BLaER1 treated with 17β-estradiol and CSF1 and Interleukin-3, amounts not matched to agents 10 nM and 100 nM (cell line): ENCODE data around the gene NME8.

Experiments used
- H3K27ac ChIP-seq, 11 experiments: shearing (Covaris generic); formaldehyde crosslinking; 2 replicates each; pipeline ENCODE4 v1.8.1; 2022
- H3K27me3 ChIP-seq, 11 experiments: shearing (Covaris generic); formaldehyde crosslinking; 2 replicates each; pipeline ENCODE4 v1.8.1; 2022
- H3K36me3 ChIP-seq, 11 experiments: shearing (Covaris generic); formaldehyde crosslinking; 2 replicates each; pipeline ENCODE4 v1.8.1; 2022
- H3K4me1 ChIP-seq, 10 experiments: shearing (Covaris generic); formaldehyde crosslinking; 2 replicates each; pipeline ENCODE4 v1.8.1; 2022
- H3K4me2 ChIP-seq, 11 experiments: shearing (Covaris generic); formaldehyde crosslinking; 2 replicates each; pipeline ENCODE4 v1.8.1; 2022
- H3K4me3 ChIP-seq, 10 experiments: shearing (Covaris generic); formaldehyde crosslinking; 2 replicates each; pipeline ENCODE4 v1.8.1; 2022
- H3K9ac ChIP-seq, 11 experiments: shearing (Covaris generic); formaldehyde crosslinking; 2 replicates each; pipeline ENCODE4 v1.8.1; 2022
- H3K9me3 ChIP-seq, 11 experiments: shearing (Covaris generic); formaldehyde crosslinking; replicated peaks in 1 of 11; 2 replicates each; pipeline ENCODE4 v1.8.1; 2022
- H4K20me1 ChIP-seq, 11 experiments: shearing (Covaris generic); formaldehyde crosslinking; 2 replicates each; pipeline ENCODE4 v1.8.1; 2022
- Cebpa-rat ChIP-seq, 11 experiments: shearing (Covaris generic); IDR thresholded peaks; 2 replicates each; pipeline ENCODE4 v1.8.1; 2022

The NME8 gene

GRCh38 chr7:37943905-37944736 is 95.7 kb downstream of the NME8 start:
- Histone ChIP-seq H4K20me1 (peaks cover 0 to 46% (median 7%) of the 10 kb centered on the region in 11 experiments; a peak in 11 of 22 replicates), H3K4me1 (no peaks in the 10 kb centered on the region), H3K27ac (no peak overlapping the region), H3K27me3 (no peaks in the 10 kb centered on the region), H3K9me3 (peaks cover 0 to 12% (median 5%) of the 10 kb centered on the region in 11 experiments; a peak in 13 of 22 replicates), H3K36me3 (peaks cover 8 to 27% (median 21%) of the 10 kb centered on the region in 11 experiments; a peak in 21 of 22 replicates), H3K9ac (no peak overlapping the region), H3K4me3 (no peak overlapping the region), H3K4me2 (no peak overlapping the region)
- no peak for TF ChIP-seq Cebpa-rat (IDR thresholded peaks at IDR 0.05)

DNA sequence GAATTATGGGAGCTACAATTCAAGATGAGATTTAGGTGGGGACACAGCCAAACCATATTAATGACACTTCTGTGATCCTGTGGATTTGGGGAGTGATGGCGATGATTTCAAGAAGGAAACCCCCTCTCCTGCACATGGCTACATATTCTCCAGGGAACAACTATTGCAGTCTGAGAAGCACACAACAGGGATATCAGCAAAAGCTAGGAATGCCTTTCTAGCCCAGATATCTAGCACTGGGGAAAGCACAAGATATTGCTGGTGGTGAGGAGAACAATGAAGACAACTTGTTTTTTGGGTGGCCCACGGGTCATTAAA is 96.3 kb downstream of the NME8 start:
- Histone ChIP-seq H3K27me3 (no peaks in the 10 kb centered on the region), H4K20me1 (peaks cover 0 to 49% (median 7%) of the 10 kb centered on the region in 11 experiments; a peak in 11 of 22 replicates), H3K9ac (no peak overlapping the region), H3K27ac (no peak overlapping the region), H3K4me3 (no peak overlapping the region), H3K9me3 (peaks cover 0 to 12% (median 5%) of the 10 kb centered on the region in 11 experiments; a peak in 13 of 22 replicates), H3K4me1 (no peaks in the 10 kb centered on the region), H3K4me2 (no peak overlapping the region), H3K36me3 (peaks cover 13 to 33% (median 27%) of the 10 kb centered on the region in 11 experiments; a peak in 21 of 22 replicates)
- TF ChIP-seq Cebpa-rat (IDR thresholded peaks at IDR 0.05): no peak

DNA sequence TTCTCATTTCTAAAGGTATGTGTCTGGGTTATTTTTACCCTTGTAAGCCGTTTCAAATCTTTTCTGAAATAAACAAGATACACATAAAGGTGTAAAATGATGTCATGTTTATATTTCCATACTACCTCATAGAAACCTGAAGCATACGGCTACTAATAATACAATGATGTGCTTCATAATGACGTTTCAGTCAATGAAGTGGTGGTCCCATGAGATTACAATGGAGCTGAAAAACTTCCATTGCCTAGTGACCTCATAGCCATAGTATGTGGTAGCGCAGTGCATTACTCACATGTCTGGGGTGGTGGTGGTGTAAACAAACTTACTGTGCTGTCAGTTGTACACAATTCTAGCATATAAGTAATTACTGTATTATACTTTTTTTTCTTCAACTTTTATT is 96.9 kb downstream of the NME8 start:
- Histone ChIP-seq H3K27ac (no peak overlapping the region), H3K4me1 (no peaks in the 10 kb centered on the region), H3K9ac (no peak overlapping the region), H3K36me3 (peaks cover 13 to 40% (median 32%) of the 10 kb centered on the region in 11 experiments; a peak in 21 of 22 replicates), H3K4me2 (no peak overlapping the region), H4K20me1 (peaks cover 0 to 49% (median 7%) of the 10 kb centered on the region in 11 experiments; a peak in 11 of 22 replicates), H3K9me3 (peaks cover 0 to 12% (median 5%) of the 10 kb centered on the region in 11 experiments; a peak in 13 of 22 replicates), H3K4me3 (no peak overlapping the region), H3K27me3 (no peaks in the 10 kb centered on the region)
- TF ChIP-seq Cebpa-rat (IDR thresholded peaks at IDR 0.05): no peak

- no peak overlapping the region for H3K4me3 ChIP-seq
Measured at GRCh38 chr7:37947138-37947940, 98.9 kb downstream of the NME8 start.

DNA sequence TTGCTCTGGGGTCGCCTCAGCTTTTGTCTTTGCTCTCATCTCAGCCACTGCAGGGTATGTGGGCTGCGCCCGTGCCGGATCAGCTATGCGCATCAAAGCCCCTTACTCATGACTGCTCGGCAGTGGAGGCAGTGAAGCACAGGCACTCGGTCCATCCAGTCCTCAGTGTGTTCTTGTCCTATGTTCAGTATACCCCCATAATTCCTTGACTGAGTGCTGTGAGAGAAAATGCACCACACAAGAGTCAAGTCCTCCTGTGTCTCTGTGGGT is 99.5 kb downstream of the NME8 start:
- no peaks in the 10 kb centered on the region for H3K27me3 ChIP-seq
- peaks cover 0 to 12% (median 6%) of the 10 kb centered on the region in 11 experiments; a peak in 13 of 22 replicates for H3K9me3 ChIP-seq
- H3K36me3 ChIP-seq: peaks cover 13 to 62% (median 48%) of the 10 kb centered on the region in 11 experiments; a peak in 21 of 22 replicates
- H3K4me3 ChIP-seq: no peak overlapping the region
- H3K4me1 ChIP-seq: peaks cover 8 to 12% (median 10%) of the 10 kb centered on the region in 10 experiments
- H4K20me1 ChIP-seq: peaks cover 0 to 49% (median 7%) of the 10 kb centered on the region in 11 experiments; a peak in 11 of 22 replicates
- no peak for TF ChIP-seq Cebpa-rat (IDR thresholded peaks at IDR 0.05)
- H3K9ac ChIP-seq: no peak overlapping the region
- H3K27ac ChIP-seq: no peak overlapping the region
- no peak overlapping the region for H3K4me2 ChIP-seq

More at GRCh38 chr7:37947138-37947940, 98.9 kb downstream of the NME8 start:
- peaks cover 13 to 56% (median 44%) of the 10 kb centered on the region in 11 experiments; a peak in 21 of 22 replicates for H3K36me3 ChIP-seq
- H3K9me3 ChIP-seq: peaks cover 0 to 12% (median 5%) of the 10 kb centered on the region in 11 experiments; a peak in 13 of 22 replicates
- no peak overlapping the region for H3K4me2 ChIP-seq
- peaks cover 0 to 49% (median 7%) of the 10 kb centered on the region in 11 experiments; a peak in 11 of 22 replicates for H4K20me1 ChIP-seq
- H3K9ac ChIP-seq: no peak overlapping the region
- TF ChIP-seq Cebpa-rat (IDR thresholded peaks at IDR 0.05): no peak
- H3K27ac ChIP-seq: no peak overlapping the region
- peaks cover 6 to 7% (median 6%) of the 10 kb centered on the region in 10 experiments for H3K4me1 ChIP-seq
- no peaks in the 10 kb centered on the region for H3K27me3 ChIP-seq
